ENCODE results near the gene DOC2B. TPM values are rescaled to one million over a fixed set of nuclear protein-coding genes. Genes with fewer than 3 reads are reported as not detected.

Gene DOC2B
- total RNA-seq, 2 experiments from 2014 or later, result 0.08 to 0.34 TPM

GRCh38 chr17:228951-229708, 47.7 kb upstream of the DOC2B start:
- Mint-ChIP-seq H3K27ac (no peak overlapping the region), H3K4me3 (no peak overlapping the region), H3K36me3 (ENCODE audit: low read depth) (no peaks in the 10 kb centered on the region), H3K4me1 (ENCODE audit: low read depth) (no peaks in the 10 kb centered on the region), H3K9me3 (no peaks in the 10 kb centered on the region), H3K27me3 (no peaks in the 10 kb centered on the region)
- intact Hi-C loops (cut with DNase I, micrococcal nuclease), result no loop called here
- ChIA-PET CTCF (no interaction called here), POLR2A (no interaction called here)
- TF ChIP-seq CTCF (IDR thresholded peaks at IDR 0.05), result no peak
- no peaks in the 10 kb centered on the region for H3K27me3 ChIP-seq (ENCODE audit: control insufficient read depth in 1 of 2, insufficient read depth in 2 of 2, low read length in 2 of 2)
- H3K4me1 ChIP-seq (ENCODE audit: insufficient read depth, low read length), result no peaks in the 10 kb centered on the region
- ATAC-seq (ENCODE audit: poor library complexity), result no peak
- H3K9me3 ChIP-seq (ENCODE audit: control insufficient read depth in 1 of 2, insufficient read depth in 1 of 2, low read length in 2 of 2), result no peaks in the 10 kb centered on the region
- H3K4me3 ChIP-seq (ENCODE audit: low read length), result no peak overlapping the region
- DNase-seq, result no peak
- H3K36me3 ChIP-seq (ENCODE audit: insufficient read depth, low read length), result no peaks in the 10 kb centered on the region
- H3K27ac ChIP-seq (ENCODE audit: low read depth in 1 of 2, low read length in 2 of 2), result no peak overlapping the region

GRCh38 chr17:227946-228615, 46.6 kb upstream of the DOC2B start:
- no peak for TF ChIP-seq CTCF (IDR thresholded peaks at IDR 0.05)
- H3K9me3 Mint-ChIP-seq, result no peaks in the 10 kb centered on the region
- no peak overlapping the region for H3K27ac Mint-ChIP-seq

GRCh38 chr17:227078-227945, 45.9 kb upstream of the DOC2B start:
- DNase-seq, result no peak
- no peaks in the 10 kb centered on the region for H3K4me1 ChIP-seq (ENCODE audit: insufficient read depth, low read length)
- CTCF ChIA-PET, result no interaction called here
- intact Hi-C loops (cut with DNase I, micrococcal nuclease), result loop anchor here in 1 of 2 experiments (1.0 kb wide), 1 partner anchor 13 kb away; no protein-coding TSS in a partner anchor
- no peak overlapping the region for H3K27ac ChIP-seq (ENCODE audit: low read depth in 1 of 2, low read length in 2 of 2)
- Mint-ChIP-seq H3K36me3 (ENCODE audit: low read depth) (no peaks in the 10 kb centered on the region), H3K9me3 (no peaks in the 10 kb centered on the region), H3K27me3 (no peaks in the 10 kb centered on the region), H3K4me1 (ENCODE audit: low read depth) (no peaks in the 10 kb centered on the region), H3K4me3 (no peak overlapping the region), H3K27ac (no peak overlapping the region)
- no peak overlapping the region for H3K4me3 ChIP-seq (ENCODE audit: low read length)
- no peaks in the 10 kb centered on the region for H3K27me3 ChIP-seq (ENCODE audit: control insufficient read depth in 1 of 2, insufficient read depth in 2 of 2, low read length in 2 of 2)
- no peak for ATAC-seq (ENCODE audit: poor library complexity)
- POLR2A ChIA-PET, result no interaction called here
- H3K36me3 ChIP-seq (ENCODE audit: insufficient read depth, low read length), result no peaks in the 10 kb centered on the region
- H3K9me3 ChIP-seq (ENCODE audit: control insufficient read depth in 1 of 2, insufficient read depth in 1 of 2, low read length in 2 of 2), result no peaks in the 10 kb centered on the region
- TF ChIP-seq CTCF (IDR thresholded peaks at IDR 0.05), result no peak

More at GRCh38 chr17:227946-228615, 46.6 kb upstream of the DOC2B start:
- no peak overlapping the region for H3K4me3 Mint-ChIP-seq
- Histone ChIP-seq H3K4me3 (ENCODE audit: low read length) (no peak overlapping the region), H3K36me3 (ENCODE audit: insufficient read depth, low read length) (no peaks in the 10 kb centered on the region), H3K27me3 (ENCODE audit: control insufficient read depth in 1 of 2, insufficient read depth in 2 of 2, low read length in 2 of 2) (no peaks in the 10 kb centered on the region), H3K4me1 (ENCODE audit: insufficient read depth, low read length) (no peaks in the 10 kb centered on the region), H3K9me3 (ENCODE audit: control insufficient read depth in 1 of 2, insufficient read depth in 1 of 2, low read length in 2 of 2) (no peaks in the 10 kb centered on the region), H3K27ac (ENCODE audit: low read depth in 1 of 2, low read length in 2 of 2) (no peak overlapping the region)
- intact Hi-C loops (cut with DNase I, micrococcal nuclease), result loop anchor here in 1 of 2 experiments (1.0 kb wide), 1 partner anchor 12 kb away; no protein-coding TSS in a partner anchor
- H3K36me3 Mint-ChIP-seq (ENCODE audit: low read depth), result no peaks in the 10 kb centered on the region
- no peaks in the 10 kb centered on the region for H3K4me1 Mint-ChIP-seq (ENCODE audit: low read depth)
- H3K27me3 Mint-ChIP-seq, result no peaks in the 10 kb centered on the region
- ChIA-PET CTCF (no interaction called here), POLR2A (no interaction called here)
- DNase-seq (no peak), ATAC-seq (ENCODE audit: poor library complexity) (no peak)
